ENCODE measurements around the gene LCT. TPM values are rescaled to one million over a fixed set of nuclear protein-coding genes. Genes with fewer than 3 reads are reported as not detected.

The LCT gene
- total and polyA plus RNA-seq, 9 of the 15 experiments (the other 6 are each of a cell fraction or from before 2014, with no cell fraction given) = 0.01 to 0.04 (median 0.03) TPM; not detected in 4

GRCh38 chr2:135876066-135876711, 39.2 kb upstream of the LCT start, which contains the start of gene MCM6 (continued):
- TF ChIP-seq ZNF778 (CRISPR knock-in tag; IDR thresholded peaks at IDR 0.05) (no peak), NFRKB (IDR thresholded peaks at IDR 0.05; ENCODE audit: low read depth) (no peak), KDM2B (CRISPR knock-in tag; IDR thresholded peaks at IDR 0.05) (no peak; the same call in 1 of the 2 replicates), E2F5 (CRISPR knock-in tag; IDR thresholded peaks at IDR 0.05) (no peak), PHTF2 (CRISPR knock-in tag; IDR thresholded peaks at IDR 0.05) (no peak), ZSCAN32 (CRISPR knock-in tag; IDR thresholded peaks at IDR 0.05) (no peak), RBM34 (IDR thresholded peaks at IDR 0.05; ENCODE audit: borderline replicate concordance, insufficient read depth, low read length) (no peak), SP1 (CRISPR knock-in tag; IDR thresholded peaks at IDR 0.05) (peak; percentile 88), IRF2 (CRISPR knock-in tag; IDR thresholded peaks at IDR 0.05) (no peak), SETDB1 (IDR thresholded peaks at IDR 0.05; ENCODE audit: low read length) (no peak), ZNF589 (CRISPR knock-in tag; IDR thresholded peaks at IDR 0.05; ENCODE audit: low read depth) (no peak), KAT8 (IDR thresholded peaks at IDR 0.05; ENCODE audit: low read depth) (no peak), ZBTB11 (CRISPR knock-in tag; IDR thresholded peaks at IDR 0.05) (no peak), ZNF76 (CRISPR knock-in tag; IDR thresholded peaks at IDR 0.05; ENCODE audit: borderline replicate concordance) (no peak), MXI1 (IDR thresholded peaks at IDR 0.05; ENCODE audit: low read depth, low read length) (peak; percentile 59; the same call in 1 of the 2 replicates), RBBP5 (IDR thresholded peaks at IDR 0.05; ENCODE audit: borderline replicate concordance, insufficient read depth, low read length, poor library complexity, severe bottlenecking) (peak; percentile 94), NR0B1 (IDR thresholded peaks at IDR 0.05; ENCODE audit: partially characterized antibody) (no peak), YY1 (IDR thresholded peaks at IDR 0.05; ENCODE audit: borderline replicate concordance in 1 of 3, control insufficient read depth in 1 of 3, extremely low read depth in 1 of 3, insufficient read depth in 3 of 3, insufficient read length in 1 of 3, insufficient replicate concordance in 2 of 3, low read depth in 1 of 3, low read length in 2 of 3) (peak in 2 of 3 experiments; percentile 75 to 89), THAP7 (CRISPR knock-in tag; IDR thresholded peaks at IDR 0.05) (no peak), SIRT6 (IDR thresholded peaks at IDR 0.05; ENCODE audit: low read depth, low read length) (no peak), EHMT2 (IDR thresholded peaks at IDR 0.05) (no peak), NCOR1 (IDR thresholded peaks at IDR 0.05) (no peak)

All from K562 (cell line).